Effector memory CD8-positive, alpha-beta T cell (primary cell): ENCODE data around the gene RBM26.
A peak's percentile ranks its signal among the peaks of the same experiment; 100 is the strongest.
"Not testable (repeated sequence)": the region's sequence is repeated elsewhere in the genome, so short reads cannot be mapped to it uniquely, and the experiment has no call there.

Source experiments
- ATAC-seq: fragments of 150-1000 bp; cut with Tn5 transposase; replicated peaks from 2 replicates; pipeline ENCODE4 v1.10.0; 2021; ENCODE audit warnings: mild to moderate bottlenecking, moderate library complexity
- DNase-seq, 3 experiments: peaks; one replicate each; pipeline ENCODE4 v3.0.0; 2021
- H3K27ac Mint-ChIP-seq, 2 donors: one replicate each; pipeline ENCODE4 v1.8.0; 2022; ENCODE audit warnings: mild to moderate bottlenecking in 2 of 2, mixed read lengths in 2 of 2, moderate library complexity in 2 of 2
- H3K27me3 Mint-ChIP-seq, 2 donors: one replicate each; pipeline ENCODE4 v1.8.0; 2022; ENCODE audit warnings: mixed read lengths in 2 of 2
- H3K36me3 Mint-ChIP-seq: one replicate; pipeline ENCODE4 v1.8.0; 2022; ENCODE audit warnings: mild to moderate bottlenecking, moderate library complexity, mixed read lengths; ENCODE audit not compliant: insufficient read depth
- H3K4me1 Mint-ChIP-seq, 2 donors: one replicate each; pipeline ENCODE4 v1.8.0; 2022; ENCODE audit warnings: low read depth in 2 of 2, mixed read lengths in 2 of 2
- H3K4me3 Mint-ChIP-seq, 2 donors: one replicate each; pipeline ENCODE4 v1.8.0; 2022; ENCODE audit warnings: mild to moderate bottlenecking in 2 of 2, mixed read lengths in 2 of 2, moderate library complexity in 2 of 2
- H3K9me3 Mint-ChIP-seq, 2 donors: one replicate each; pipeline ENCODE4 v1.8.0; 2022; ENCODE audit warnings: mixed read lengths in 2 of 2

The RBM26 gene

GRCh38 chr13:79365981-79366380 is 40.1 kb downstream of the RBM26 start:
- no peaks in the 10 kb centered on the region for H3K9me3 Mint-ChIP-seq
- peaks cover 3 to 17% of the 10 kb centered on the region in 2 donors for H3K4me1 Mint-ChIP-seq
- no peaks in the 10 kb centered on the region for H3K27me3 Mint-ChIP-seq
- DNase-seq (no peak), ATAC-seq (no peak)
- H3K4me3 Mint-ChIP-seq, result no peak overlapping the region
- H3K27ac Mint-ChIP-seq, result no peak overlapping the region
- H3K36me3 Mint-ChIP-seq, result peaks cover 83% of the 10 kb centered on the region

- H3K27me3 Mint-ChIP-seq, result no peaks in the 10 kb centered on the region
- DNase-seq (no peak), ATAC-seq (no peak)
- peaks cover 72% of the 10 kb centered on the region for H3K36me3 Mint-ChIP-seq
- H3K9me3 Mint-ChIP-seq, result no peaks in the 10 kb centered on the region
- peak overlapping the region in 1 of 2 donors; percentile 15 for H3K27ac Mint-ChIP-seq
- H3K4me1 Mint-ChIP-seq, result peaks cover 3 to 17% of the 10 kb centered on the region in 2 donors
- H3K4me3 Mint-ChIP-seq, result no peak overlapping the region
Measured at GRCh38 chr13:79361299-79361698, 44.8 kb downstream of the RBM26 start.

GRCh38 chr13:79360095-79360494 is 46.0 kb downstream of the RBM26 start:
- H3K4me1 Mint-ChIP-seq, result peaks cover 3 to 17% of the 10 kb centered on the region in 2 donors
- DNase-seq (no peak), ATAC-seq (no peak)
- H3K36me3 Mint-ChIP-seq, result peaks cover 67% of the 10 kb centered on the region
- H3K27ac Mint-ChIP-seq, result peak overlapping the region in 1 of 2 donors; percentile 17
- no peaks in the 10 kb centered on the region for H3K27me3 Mint-ChIP-seq
- no peak overlapping the region for H3K4me3 Mint-ChIP-seq
- no peaks in the 10 kb centered on the region for H3K9me3 Mint-ChIP-seq

GRCh38 chr13:79359064-79359463 is 47.0 kb downstream of the RBM26 start:
- no peak for DNase-seq
- no peak for ATAC-seq
- H3K9me3 Mint-ChIP-seq, result no peaks in the 10 kb centered on the region
- H3K27me3 Mint-ChIP-seq, result no peaks in the 10 kb centered on the region
- no peak overlapping the region for H3K4me3 Mint-ChIP-seq
- peaks cover 64% of the 10 kb centered on the region for H3K36me3 Mint-ChIP-seq
- H3K4me1 Mint-ChIP-seq, result peaks cover 3 to 17% of the 10 kb centered on the region in 2 donors
- peak overlapping the region in 1 of 2 donors; percentile 17 for H3K27ac Mint-ChIP-seq

GRCh38 chr13:79354285-79354684 is 51.8 kb downstream of the RBM26 start:
- Mint-ChIP-seq H3K27me3 (no peaks in the 10 kb centered on the region), H3K4me1 (peaks cover 0 to 7% of the 10 kb centered on the region in 2 donors), H3K9me3 (no peaks in the 10 kb centered on the region), H3K27ac (no peak overlapping the region), H3K4me3 (no peak overlapping the region), H3K36me3 (peaks cover 71% of the 10 kb centered on the region)
- ATAC-seq (no peak), DNase-seq (no peak)

GRCh38 chr13:79353693-79354092 is 52.4 kb downstream of the RBM26 start:
- Mint-ChIP-seq H3K27ac (peak overlapping the region in 1 of 2 donors; percentile 65), H3K27me3 (no peaks in the 10 kb centered on the region), H3K4me3 (no peak overlapping the region), H3K4me1 (peaks cover 0 to 3% of the 10 kb centered on the region in 2 donors), H3K9me3 (no peaks in the 10 kb centered on the region), H3K36me3 (peaks cover 67% of the 10 kb centered on the region)
- ATAC-seq (no peak), DNase-seq (no peak)

GRCh38 chr13:79352107-79352506 is 53.9 kb downstream of the RBM26 start:
- H3K4me3 Mint-ChIP-seq, result no peak overlapping the region
- H3K27ac Mint-ChIP-seq, result peak overlapping the region in 1 of 2 donors; percentile 65

GRCh38 chr13:79349608-79350007 is 56.4 kb downstream of the RBM26 start:
- H3K27me3 Mint-ChIP-seq, H3K4me1 Mint-ChIP-seq, H3K27ac Mint-ChIP-seq, ATAC-seq, DNase-seq, H3K9me3 Mint-ChIP-seq, H3K4me3 Mint-ChIP-seq: not testable (repeated sequence)
- H3K36me3 Mint-ChIP-seq, result peaks cover 48% of the 10 kb centered on the region

More at GRCh38 chr13:79352107-79352506, 53.9 kb downstream of the RBM26 start:
- H3K9me3 Mint-ChIP-seq, result no peaks in the 10 kb centered on the region
- ATAC-seq (no peak), DNase-seq (no peak)
- peaks cover 57% of the 10 kb centered on the region for H3K36me3 Mint-ChIP-seq
- peaks cover 0 to 3% of the 10 kb centered on the region in 2 donors for H3K4me1 Mint-ChIP-seq
- no peaks in the 10 kb centered on the region for H3K27me3 Mint-ChIP-seq

GRCh38 chr13:79349011-79349410 is 57.0 kb downstream of the RBM26 start:
- no peak for ATAC-seq
- Mint-ChIP-seq H3K27me3 (no peaks in the 10 kb centered on the region), H3K36me3 (peaks cover 47% of the 10 kb centered on the region)

GRCh38 chr13:79346300-79346914 is 59.6 kb downstream of the RBM26 start:
- Mint-ChIP-seq H3K4me3 (no peak overlapping the region), H3K27ac (peak overlapping the region; percentile 39 to 55), H3K36me3 (peaks cover 50% of the 10 kb centered on the region), H3K4me1 (peaks cover 0 to 1% of the 10 kb centered on the region in 2 donors), H3K9me3 (no peaks in the 10 kb centered on the region), H3K27me3 (no peaks in the 10 kb centered on the region)
- ATAC-seq, result no peak
- no peak for DNase-seq

More at GRCh38 chr13:79349011-79349410, 57.0 kb downstream of the RBM26 start:
- H3K4me1 Mint-ChIP-seq, result peaks cover 0 to 3% of the 10 kb centered on the region in 2 donors
- H3K4me3 Mint-ChIP-seq, result no peak overlapping the region
- H3K27ac Mint-ChIP-seq, result no peak overlapping the region
- H3K9me3 Mint-ChIP-seq, result no peaks in the 10 kb centered on the region
- no peak for DNase-seq

GRCh38 chr13:79341202-79341601 is 64.9 kb downstream of the RBM26 start:
- no peaks in the 10 kb centered on the region for H3K27me3 Mint-ChIP-seq
- H3K36me3 Mint-ChIP-seq, result peaks cover 81% of the 10 kb centered on the region
- H3K9me3 Mint-ChIP-seq, result no peaks in the 10 kb centered on the region
- no peak for DNase-seq
- H3K4me3 Mint-ChIP-seq, result no peak overlapping the region
- H3K4me1 Mint-ChIP-seq, result peaks cover 0 to 11% of the 10 kb centered on the region in 2 donors
- ATAC-seq, result no peak
- H3K27ac Mint-ChIP-seq, result peak overlapping the region; percentile 39 to 80

GRCh38 chr13:79340490-79340889 is 65.6 kb downstream of the RBM26 start:
- peaks cover 87% of the 10 kb centered on the region for H3K36me3 Mint-ChIP-seq
- no peaks in the 10 kb centered on the region for H3K9me3 Mint-ChIP-seq
- H3K27me3 Mint-ChIP-seq, result no peaks in the 10 kb centered on the region
- ATAC-seq (no peak), DNase-seq (no peak)
- H3K27ac Mint-ChIP-seq, result peak overlapping the region in 1 of 2 donors; percentile 39
- H3K4me3 Mint-ChIP-seq, result no peak overlapping the region
- H3K4me1 Mint-ChIP-seq, result peaks cover 0 to 11% of the 10 kb centered on the region in 2 donors

GRCh38 chr13:79338343-79338742 is 67.7 kb downstream of the RBM26 start:
- no peak for DNase-seq
- Mint-ChIP-seq H3K36me3 (peaks cover 89% of the 10 kb centered on the region), H3K27me3 (no peaks in the 10 kb centered on the region), H3K27ac (peak overlapping the region in 1 of 2 donors; percentile 42), H3K9me3 (no peaks in the 10 kb centered on the region), H3K4me3 (no peak overlapping the region), H3K4me1 (peaks cover 0 to 11% of the 10 kb centered on the region in 2 donors)
- no peak for ATAC-seq

- peaks cover 83% of the 10 kb centered on the region for H3K36me3 Mint-ChIP-seq
- DNase-seq (no peak), ATAC-seq (no peak)
- no peak overlapping the region for H3K4me3 Mint-ChIP-seq
- no peak overlapping the region for H3K27ac Mint-ChIP-seq
- no peaks in the 10 kb centered on the region for H3K27me3 Mint-ChIP-seq
- peaks cover 0 to 20% of the 10 kb centered on the region in 2 donors for H3K4me1 Mint-ChIP-seq
- no peaks in the 10 kb centered on the region for H3K9me3 Mint-ChIP-seq
Measured at GRCh38 chr13:79336966-79337365, 69.1 kb downstream of the RBM26 start.
